Activated CD8-positive, alpha-beta memory T cell treated with anti-CD3 and anti-CD28 coated beads for 36 hours (primary cell): ENCODE data around the gene TINCR. TPM values are rescaled to one million over a fixed set of nuclear protein-coding genes. Genes with fewer than 3 reads are reported as not detected.
"Not testable (repeated sequence)": the region's sequence is repeated elsewhere in the genome, so short reads cannot be mapped to it uniquely, and the experiment has no call there.

Experiments used
- CTCF ChIA-PET: fragments of 350-600 bp; sonication (Branson Sonifier 250); formaldehyde crosslinking; loops from one replicate; lab custom pipeline; 2021; ENCODE audit warnings: antibody characterized with exemption; lab: Charles Lee
- POLR2A ChIA-PET: fragments of 350-600 bp; sonication (Branson Sonifier 250); formaldehyde crosslinking; loops from one replicate; lab custom pipeline; 2021; ENCODE audit warnings: antibody characterized with exemption; lab: Charles Lee
- total RNA-seq, 2 experiments: library from RNA; stranded (reverse); gene quantifications; one replicate each; pipeline ENCODE4 v1.2.3, GENCODE V29; 2021

Gene TINCR
- total RNA-seq, 2 experiments from 2014 or later, result 0.27 to 0.48 TPM

GRCh38 chr19:5563935-5564612, 3.7 kb downstream of the TINCR start:
- CTCF ChIA-PET, result interaction anchor here (1.5 kb wide), 1 partner anchor 16 kb away, joined by 5 read pairs; no protein-coding TSS in a partner anchor
- POLR2A ChIA-PET, result no interaction called here

GRCh38 chr19:5563008-5563431, 4.7 kb downstream of the TINCR start:
- ChIA-PET CTCF (no interaction called here), POLR2A (no interaction called here)

- ChIA-PET POLR2A (no interaction called here), CTCF (interaction anchor here (0.6 kb wide), 2 partner anchors 39 to 391 kb away, joined by 3 read pairs; no protein-coding TSS in a partner anchor)
These were observed 5.5 kb downstream of the TINCR start for GRCh38 chr19:5562280-5562679.

- CTCF ChIA-PET, result interaction anchor here (0.6 kb wide), 2 partner anchors 38 to 390 kb away, joined by 3 read pairs; no protein-coding TSS in a partner anchor
- POLR2A ChIA-PET, result no interaction called here
These were observed 6.2 kb downstream of the TINCR start for GRCh38 chr19:5561559-5561958.

GRCh38 chr19:5560156-5560555, 7.6 kb downstream of the TINCR start:
- ChIA-PET CTCF (no interaction called here), POLR2A (no interaction called here)

GRCh38 chr19:5559804-5560133, 8.0 kb downstream of the TINCR start:
- CTCF ChIA-PET, result no interaction called here

GRCh38 chr19:5558101-5558621, 9.6 kb downstream of the TINCR start:
- POLR2A ChIA-PET, result no interaction called here
- CTCF ChIA-PET, result no interaction called here

More at GRCh38 chr19:5559804-5560133, 8.0 kb downstream of the TINCR start:
- POLR2A ChIA-PET, result no interaction called here

GRCh38 chr19:5557691-5558090, 10.1 kb downstream of the TINCR start:
- CTCF ChIA-PET, result no interaction called here

GRCh38 chr19:5554828-5555227, 12.9 kb downstream of the TINCR start:
- POLR2A ChIA-PET, result no interaction called here
- CTCF ChIA-PET, result interaction anchor here (0.7 kb wide), 1 partner anchor 374 kb away, joined by 3 read pairs; no protein-coding TSS in a partner anchor

More at GRCh38 chr19:5557691-5558090, 10.1 kb downstream of the TINCR start:
- POLR2A ChIA-PET, result no interaction called here

- CTCF ChIA-PET, result no interaction called here
These were observed 13.9 kb downstream of the TINCR start for GRCh38 chr19:5553892-5554291.

GRCh38 chr19:5547881-5548280, 19.9 kb downstream of the TINCR start:
- ChIA-PET CTCF (interaction anchor here (0.7 to 2.1 kb wide), 2 partner anchors 16 to 552 kb away, joined by 5 read pairs; no protein-coding TSS in a partner anchor), POLR2A (no interaction called here)

More at GRCh38 chr19:5553892-5554291, 13.9 kb downstream of the TINCR start:
- POLR2A ChIA-PET, result no interaction called here

- ChIA-PET CTCF (no interaction called here), POLR2A (no interaction called here)
These were observed 21.8 kb downstream of the TINCR start for GRCh38 chr19:5545984-5546383.

GRCh38 chr19:5545051-5545450, 22.7 kb downstream of the TINCR start:
- POLR2A ChIA-PET, result no interaction called here
- CTCF ChIA-PET, result interaction anchor here (0.6 kb wide), 1 partner anchor 517 kb away, joined by 3 read pairs; no protein-coding TSS in a partner anchor

- CTCF ChIA-PET, result interaction anchor here (0.6 kb wide), 1 partner anchor 192 kb away, joined by 3 read pairs; no protein-coding TSS in a partner anchor
- POLR2A ChIA-PET, result interaction anchor here (0.6 kb wide), 1 partner anchor 23 kb away, joined by 5 read pairs; no protein-coding TSS in a partner anchor
These were observed 25.1 kb downstream of the TINCR start for GRCh38 chr19:5542665-5543064.

- POLR2A ChIA-PET, result no interaction called here
- CTCF ChIA-PET, result no interaction called here
These were observed 26.3 kb downstream of the TINCR start for GRCh38 chr19:5541456-5541855.

GRCh38 chr19:5540208-5540607, 27.5 kb downstream of the TINCR start:
- POLR2A ChIA-PET, result no interaction called here

GRCh38 chr19:5537870-5538269, 29.9 kb downstream of the TINCR start:
- ChIA-PET POLR2A (no interaction called here), CTCF (no interaction called here)

More at GRCh38 chr19:5540208-5540607, 27.5 kb downstream of the TINCR start:
- CTCF ChIA-PET, result interaction anchor here (0.5 kb wide), 1 partner anchor 90 kb away, joined by 3 read pairs; no protein-coding TSS in a partner anchor

- POLR2A ChIA-PET, CTCF ChIA-PET: not testable (repeated sequence)
These were observed 30.7 kb downstream of the TINCR start for GRCh38 chr19:5536982-5537579.

GRCh38 chr19:5536337-5536894, 31.3 kb downstream of the TINCR start:
- ChIA-PET POLR2A (no interaction called here), CTCF (no interaction called here)
